ENCODE data around the gene CAND2.

DNA sequence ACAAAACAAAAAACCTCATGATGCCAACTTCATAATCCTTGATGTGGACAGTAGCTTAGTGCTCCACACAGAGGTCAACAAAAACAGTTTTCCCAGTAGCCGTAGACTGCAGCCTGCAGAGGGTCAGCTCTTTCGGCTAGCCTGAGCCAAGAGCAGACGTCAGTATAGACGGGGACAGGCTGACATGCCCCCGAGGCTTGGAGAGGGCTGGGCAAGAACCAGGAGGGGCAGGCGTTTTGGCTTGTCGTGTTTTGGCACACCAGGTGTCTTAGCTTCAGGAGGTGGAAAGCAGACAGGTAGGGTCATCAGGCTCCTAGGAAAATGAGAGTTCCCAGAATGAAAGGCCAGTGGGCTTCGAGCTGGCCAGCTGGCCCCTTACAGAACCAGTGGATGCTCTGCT is 21.8 kb downstream of the CAND2 start:
- TF ChIP-seq FOXM1 (IDR thresholded peaks at IDR 0.05; ENCODE audit: borderline replicate concordance) = no peak
- TF ChIP-seq FOXA1 (IDR thresholded peaks at IDR 0.05) = no peak
- no peak for TF ChIP-seq SP1 (IDR thresholded peaks at IDR 0.05)
- TF ChIP-seq ARNT (IDR thresholded peaks at IDR 0.05) = no peak
- TF ChIP-seq BHLHE40 (IDR thresholded peaks at IDR 0.05; ENCODE audit: borderline replicate concordance) = no peak
- no peak for TF ChIP-seq HDGF (IDR thresholded peaks at IDR 0.05; ENCODE audit: borderline replicate concordance)
- TF ChIP-seq, protein P1, sequence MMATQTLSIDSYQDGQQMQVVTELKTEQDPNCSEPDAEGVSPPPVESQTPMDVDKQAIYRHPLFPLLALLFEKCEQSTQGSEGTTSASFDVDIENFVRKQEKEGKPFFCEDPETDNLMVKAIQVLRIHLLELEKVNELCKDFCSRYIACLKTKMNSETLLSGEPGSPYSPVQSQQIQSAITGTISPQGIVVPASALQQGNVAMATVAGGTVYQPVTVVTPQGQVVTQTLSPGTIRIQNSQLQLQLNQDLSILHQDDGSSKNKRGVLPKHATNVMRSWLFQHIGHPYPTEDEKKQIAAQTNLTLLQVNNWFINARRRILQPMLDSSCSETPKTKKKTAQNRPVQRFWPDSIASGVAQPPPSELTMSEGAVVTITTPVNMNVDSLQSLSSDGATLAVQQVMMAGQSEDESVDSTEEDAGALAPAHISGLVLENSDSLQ (IDR thresholded peaks at IDR 0.05) = no peak
- TF ChIP-seq ELF4 (IDR thresholded peaks at IDR 0.05) = no peak
- TF ChIP-seq SUZ12 (IDR thresholded peaks at IDR 0.05) = no peak
- TF ChIP-seq FOXK2 (IDR thresholded peaks at IDR 0.05) = no peak

Data from HEK293T (cell line).